Activated T-helper 2 cell treated with anti-CD3 and anti-CD28 coated beads, Interferon-gamma antibody, Interleukin-2, Interleukin-4, amounts not matched to agents 10 μg/mL and 5 μg/mL and 100 μg/mL, durations not matched to agents 14 hours and 24 hours and 36 hours (primary cell): ENCODE results near the gene AHRR. TPM values are rescaled to one million over a fixed set of nuclear protein-coding genes. Genes with fewer than 3 reads are reported as not detected.

Experiments
- DNase-seq: peaks from one replicate; pipeline ENCODE4 v3.0.0; 2021; ENCODE audit warnings: low spot score
- H3K27ac Mint-ChIP-seq: one replicate; pipeline ENCODE4 v1.8.0; 2021; ENCODE audit warnings: mixed read lengths
- H3K27me3 Mint-ChIP-seq: one replicate; pipeline ENCODE4 v1.8.0; 2021; ENCODE audit warnings: low read depth, mixed read lengths
- H3K36me3 Mint-ChIP-seq: one replicate; pipeline ENCODE4 v1.8.0; 2021; ENCODE audit warnings: low read depth, mixed read lengths
- H3K4me1 Mint-ChIP-seq: one replicate; pipeline ENCODE4 v1.8.0; 2021; ENCODE audit warnings: low read depth, mixed read lengths
- H3K4me3 Mint-ChIP-seq: one replicate; pipeline ENCODE4 v1.8.0; 2021; ENCODE audit warnings: low read depth, mild to moderate bottlenecking, moderate library complexity, mixed read lengths
- H3K9me3 Mint-ChIP-seq: one replicate; pipeline ENCODE4 v1.8.0; 2021; ENCODE audit warnings: mixed read lengths
- intact Hi-C: fragments of 100-400 bp; cut with micrococcal nuclease; formaldehyde crosslinking; loops from one replicate; pipeline ENCODE4 v1.15.1; 2023
- total RNA-seq: library from RNA; stranded (reverse); gene quantifications from 2 replicates; pipeline ENCODE4 v1.2.3, GENCODE V29; 2022

The AHRR gene
- total RNA-seq, 1 donor from 2014 or later = 34.9 TPM

DNA sequence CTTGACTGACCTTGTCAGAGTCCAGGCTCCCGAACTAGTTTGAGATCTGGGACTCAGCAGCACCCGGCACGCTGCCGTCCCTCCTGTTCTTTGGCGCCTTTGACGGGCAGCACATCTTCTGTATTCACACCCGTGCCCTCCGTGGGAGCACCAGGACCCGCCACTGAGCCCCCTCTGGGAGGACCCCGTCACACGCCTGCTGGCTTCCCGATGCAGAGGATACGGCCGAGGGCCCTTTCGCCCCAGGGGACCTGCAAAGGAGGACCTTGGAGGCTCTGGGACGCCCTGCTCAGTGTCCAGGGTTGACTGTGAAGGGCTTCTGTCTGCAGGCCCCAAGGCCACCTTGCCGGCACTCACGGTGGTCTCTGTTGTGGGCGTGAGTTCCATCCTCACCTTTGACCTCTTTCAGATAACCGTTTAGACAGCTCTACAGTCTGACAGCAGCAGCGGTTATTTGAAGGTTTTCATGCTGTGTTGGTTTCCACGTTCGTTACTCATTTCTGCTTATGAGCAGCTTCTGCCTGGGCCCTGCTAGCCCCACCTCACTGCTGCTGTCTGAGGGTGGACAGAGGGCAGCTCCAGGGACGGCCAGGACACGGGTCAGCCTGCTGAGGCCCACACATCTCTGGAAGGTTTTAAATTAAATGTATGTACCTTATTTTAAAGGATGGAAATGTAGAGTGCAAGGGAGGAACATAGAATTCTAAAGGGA, 108.9 kb downstream of the AHRR start:
- intact Hi-C loops = no loop called here
- H3K36me3 Mint-ChIP-seq = peaks cover 42% of the 10 kb centered on the region
- no peak for DNase-seq

DNA sequence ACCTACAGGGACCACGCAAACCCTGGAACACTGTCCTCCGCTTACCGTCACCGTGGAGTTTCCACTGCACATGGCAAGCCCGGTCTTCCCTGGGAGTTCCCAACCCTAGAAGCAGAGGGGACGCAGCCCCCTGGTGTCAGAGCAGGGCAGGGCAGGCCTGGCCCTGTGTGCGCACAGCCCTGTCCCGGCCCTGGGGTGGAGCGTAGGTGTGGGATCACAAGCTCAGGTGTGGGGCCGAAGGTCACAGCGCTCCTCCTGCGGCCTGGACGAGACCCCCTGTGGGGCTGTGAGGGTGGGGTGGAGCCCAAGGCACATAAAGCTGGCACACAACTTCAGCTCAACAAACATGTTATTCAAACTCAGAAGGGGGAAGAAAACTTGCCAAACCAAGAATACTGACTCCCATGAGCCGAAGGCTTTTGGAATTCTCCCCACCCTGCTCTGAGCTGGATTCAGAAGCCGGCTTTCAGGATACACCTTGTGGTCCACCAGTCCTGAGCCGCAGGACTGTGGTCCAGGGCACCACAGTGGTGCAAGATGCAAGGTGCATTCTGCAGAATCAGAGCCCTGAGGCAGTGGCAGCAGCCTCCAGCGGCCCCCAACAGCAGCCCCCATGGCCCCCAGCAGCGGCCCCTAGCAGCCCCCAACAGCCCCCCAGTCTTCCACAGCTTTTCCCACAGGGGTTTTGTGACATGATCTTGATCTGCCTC, 109.6 kb downstream of the AHRR start:
- intact Hi-C loops = loop anchor here (1.0 kb wide), 1 partner anchor 114 kb away; no protein-coding TSS in a partner anchor

More for the DNA sequence above, 108.9 kb downstream of the AHRR start:
- no peaks in the 10 kb centered on the region for H3K27me3 Mint-ChIP-seq
- H3K9me3 Mint-ChIP-seq = no peaks in the 10 kb centered on the region
- H3K4me3 Mint-ChIP-seq = no peak overlapping the region
- no peak overlapping the region for H3K27ac Mint-ChIP-seq
- peaks cover 9% of the 10 kb centered on the region for H3K4me1 Mint-ChIP-seq

DNA sequence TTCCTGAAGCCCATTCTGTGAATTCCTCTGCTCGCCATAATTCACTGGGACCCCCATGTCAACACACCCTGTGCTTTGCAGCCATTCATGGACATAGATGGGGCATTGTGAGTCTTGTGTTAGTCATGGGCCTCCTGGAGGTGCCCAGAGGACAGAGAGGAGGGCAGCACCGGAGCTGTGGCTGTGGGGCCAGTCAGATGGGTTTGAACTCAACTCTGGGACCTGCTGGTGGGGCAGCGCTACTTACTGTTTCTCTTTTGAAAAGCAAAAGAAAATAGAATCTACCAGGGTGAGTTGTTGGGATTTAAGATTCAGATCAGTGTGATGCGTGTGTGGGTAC, 110.2 kb downstream of the AHRR start:
- no peak for DNase-seq
- H3K9me3 Mint-ChIP-seq = no peaks in the 10 kb centered on the region
- no peak overlapping the region for H3K27ac Mint-ChIP-seq
- H3K27me3 Mint-ChIP-seq = no peaks in the 10 kb centered on the region
- intact Hi-C loops = loop anchor here (1.0 kb wide), 1 partner anchor 114 kb away; no protein-coding TSS in a partner anchor
- peaks cover 4% of the 10 kb centered on the region for H3K4me1 Mint-ChIP-seq
- peaks cover 33% of the 10 kb centered on the region for H3K36me3 Mint-ChIP-seq
- no peak overlapping the region for H3K4me3 Mint-ChIP-seq

More for the DNA sequence above, 109.6 kb downstream of the AHRR start:
- no peaks in the 10 kb centered on the region for H3K27me3 Mint-ChIP-seq
- no peak overlapping the region for H3K4me3 Mint-ChIP-seq
- H3K4me1 Mint-ChIP-seq = peaks cover 4% of the 10 kb centered on the region
- H3K27ac Mint-ChIP-seq = no peak overlapping the region
- H3K36me3 Mint-ChIP-seq = peaks cover 39% of the 10 kb centered on the region
- no peaks in the 10 kb centered on the region for H3K9me3 Mint-ChIP-seq
- DNase-seq = no peak

DNA sequence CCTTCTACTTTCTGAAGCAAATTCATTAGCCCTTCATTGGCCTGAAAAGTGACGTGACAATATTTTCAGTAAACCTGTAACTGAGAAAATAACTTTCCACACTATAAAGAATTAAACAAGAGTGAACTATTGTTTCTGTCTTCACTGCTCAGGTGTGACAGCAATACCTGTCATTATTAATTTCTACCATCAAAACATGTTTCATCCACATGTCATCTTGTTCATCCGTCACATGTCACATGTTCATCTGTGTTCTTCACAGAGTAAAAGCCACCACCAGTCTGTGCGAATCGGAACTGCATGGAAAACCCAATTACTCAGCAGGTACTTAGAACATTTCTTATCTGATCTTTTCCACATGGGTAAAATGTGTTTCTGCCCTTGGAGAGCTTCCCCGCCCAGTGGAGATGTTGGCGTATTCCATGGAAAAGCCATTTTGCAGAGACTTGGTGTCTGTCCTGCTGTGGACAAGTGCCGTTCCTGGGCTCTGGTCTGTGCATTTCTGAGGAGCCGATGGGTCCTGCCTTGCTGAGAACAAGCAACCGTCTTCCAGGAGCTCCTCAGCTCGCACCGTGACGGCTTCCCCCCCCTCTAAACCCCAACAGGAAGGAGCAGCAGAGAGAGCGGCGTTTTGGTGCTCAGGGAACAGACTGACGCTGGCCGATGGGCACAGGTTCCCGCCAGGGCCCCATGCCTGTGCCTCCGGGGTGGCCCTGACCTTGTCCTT, 110.8 kb downstream of the AHRR start:
- intact Hi-C loops = no loop called here
- peaks cover 4% of the 10 kb centered on the region for H3K4me1 Mint-ChIP-seq
- H3K36me3 Mint-ChIP-seq = peaks cover 30% of the 10 kb centered on the region
- no peak overlapping the region for H3K4me3 Mint-ChIP-seq
- DNase-seq = no peak
- H3K27me3 Mint-ChIP-seq = no peaks in the 10 kb centered on the region
- no peak overlapping the region for H3K27ac Mint-ChIP-seq
- H3K9me3 Mint-ChIP-seq = no peaks in the 10 kb centered on the region

DNA sequence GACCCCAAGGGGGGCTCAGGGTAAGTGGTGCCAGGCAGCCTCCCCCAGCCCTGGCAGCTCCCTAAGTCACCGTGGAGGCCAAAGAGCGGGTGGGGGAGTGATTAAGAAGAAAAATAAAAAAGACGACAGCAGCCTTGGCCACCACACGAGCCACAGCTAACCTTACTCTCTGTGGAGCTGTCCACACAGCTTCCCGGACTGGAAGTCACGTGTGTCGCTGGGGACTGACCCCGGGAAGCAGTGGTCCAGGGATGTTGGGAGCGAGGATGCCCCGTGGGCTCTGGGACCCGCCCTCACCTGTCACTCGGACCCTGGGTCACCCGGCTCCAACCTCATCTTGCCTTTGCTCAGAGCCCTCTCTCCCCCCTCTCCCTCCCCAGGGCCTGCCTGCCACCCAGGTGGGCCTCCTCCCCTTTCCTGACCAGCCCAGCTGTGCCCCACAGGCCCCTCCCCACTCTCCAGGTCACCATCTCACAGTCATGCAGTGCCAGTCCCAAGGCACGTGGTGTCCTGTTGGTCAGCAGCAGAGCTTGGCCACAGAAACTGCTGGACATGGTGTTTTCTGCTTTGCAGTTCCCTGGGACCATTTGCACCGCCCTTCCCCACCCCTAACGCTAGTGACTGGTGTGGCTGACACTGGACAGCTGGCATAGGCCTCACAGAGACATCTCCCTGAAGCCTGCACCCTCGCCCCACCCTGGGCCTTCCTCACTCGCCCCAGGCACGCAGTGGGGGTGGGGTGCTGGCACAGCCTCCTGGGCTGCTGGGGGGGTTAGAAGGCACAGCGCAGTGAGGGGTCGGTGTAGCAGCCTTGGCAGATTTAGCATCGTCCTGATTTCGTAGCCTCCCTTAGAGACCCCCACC, 111.6 kb downstream of the AHRR start:
- no peaks in the 10 kb centered on the region for H3K9me3 Mint-ChIP-seq
- DNase-seq = no peak
- H3K27me3 Mint-ChIP-seq = no peaks in the 10 kb centered on the region

DNA sequence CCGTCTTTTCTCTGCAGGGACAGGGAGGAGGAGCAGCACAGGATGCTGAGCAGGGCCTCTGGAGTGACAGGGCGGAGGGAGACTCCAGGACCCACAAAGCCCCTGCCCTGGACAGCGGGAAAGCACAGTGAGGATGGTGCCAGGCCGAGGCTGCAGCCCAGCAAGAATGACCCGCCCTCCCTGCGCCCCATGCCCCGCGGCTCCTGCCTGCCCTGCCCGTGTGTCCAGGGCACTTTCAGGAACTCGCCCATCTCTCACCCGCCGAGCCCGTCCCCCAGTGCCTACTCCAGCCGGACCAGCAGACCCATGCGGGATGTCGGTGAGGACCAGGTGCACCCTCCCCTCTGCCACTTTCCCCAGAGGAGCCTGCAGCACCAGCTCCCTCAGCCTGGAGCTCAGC, 112.3 kb downstream of the AHRR start:
- peaks cover 20% of the 10 kb centered on the region for H3K36me3 Mint-ChIP-seq
- peaks cover 4% of the 10 kb centered on the region for H3K4me1 Mint-ChIP-seq
- intact Hi-C loops = no loop called here
- H3K9me3 Mint-ChIP-seq = no peaks in the 10 kb centered on the region
- H3K4me3 Mint-ChIP-seq = no peak overlapping the region
- no peak overlapping the region for H3K27ac Mint-ChIP-seq
- no peaks in the 10 kb centered on the region for H3K27me3 Mint-ChIP-seq
- no peak for DNase-seq

More for the DNA sequence above, 111.6 kb downstream of the AHRR start:
- no peak overlapping the region for H3K27ac Mint-ChIP-seq
- intact Hi-C loops = no loop called here
- H3K36me3 Mint-ChIP-seq = peaks cover 25% of the 10 kb centered on the region
- H3K4me3 Mint-ChIP-seq = no peak overlapping the region
- H3K4me1 Mint-ChIP-seq = peaks cover 4% of the 10 kb centered on the region

DNA sequence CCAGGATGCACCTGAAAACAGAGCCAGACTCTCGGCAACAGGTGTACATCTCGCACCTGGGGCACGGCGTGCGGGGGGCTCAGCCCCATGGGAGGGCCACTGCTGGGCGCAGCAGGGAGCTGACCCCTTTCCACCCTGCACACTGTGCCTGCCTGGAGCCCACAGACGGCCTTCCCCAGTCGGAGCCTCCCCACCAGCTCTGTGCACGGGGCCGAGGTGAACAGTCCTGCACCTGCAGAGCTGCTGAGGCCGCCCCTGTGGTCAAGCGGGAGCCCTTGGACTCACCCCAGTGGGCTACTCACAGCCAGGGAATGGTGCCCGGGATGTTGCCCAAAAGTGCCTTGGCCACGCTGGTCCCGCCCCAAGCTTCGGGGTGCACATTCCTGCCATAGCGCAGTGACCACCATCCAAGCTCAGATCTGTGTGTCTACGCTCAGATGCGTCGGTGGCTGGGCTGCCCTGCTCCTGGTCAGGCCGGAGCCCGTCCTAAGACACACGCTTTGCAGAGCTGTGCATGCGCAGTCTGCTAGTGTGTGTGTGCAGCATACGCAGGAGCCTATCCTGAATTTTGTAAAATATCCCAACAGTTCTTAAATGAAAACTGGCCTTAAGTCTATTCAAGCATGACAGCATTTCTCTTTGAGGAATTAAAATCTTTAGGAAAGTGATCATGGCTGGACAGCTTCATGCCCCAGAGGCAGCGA, 113.1 kb downstream of the AHRR start:
- Mint-ChIP-seq H3K27me3 (no peaks in the 10 kb centered on the region), H3K27ac (no peak overlapping the region), H3K9me3 (no peaks in the 10 kb centered on the region), H3K36me3 (peaks cover 17% of the 10 kb centered on the region), H3K4me1 (peaks cover 4% of the 10 kb centered on the region), H3K4me3 (no peak overlapping the region)
- intact Hi-C loops = no loop called here
- DNase-seq = no peak

DNA sequence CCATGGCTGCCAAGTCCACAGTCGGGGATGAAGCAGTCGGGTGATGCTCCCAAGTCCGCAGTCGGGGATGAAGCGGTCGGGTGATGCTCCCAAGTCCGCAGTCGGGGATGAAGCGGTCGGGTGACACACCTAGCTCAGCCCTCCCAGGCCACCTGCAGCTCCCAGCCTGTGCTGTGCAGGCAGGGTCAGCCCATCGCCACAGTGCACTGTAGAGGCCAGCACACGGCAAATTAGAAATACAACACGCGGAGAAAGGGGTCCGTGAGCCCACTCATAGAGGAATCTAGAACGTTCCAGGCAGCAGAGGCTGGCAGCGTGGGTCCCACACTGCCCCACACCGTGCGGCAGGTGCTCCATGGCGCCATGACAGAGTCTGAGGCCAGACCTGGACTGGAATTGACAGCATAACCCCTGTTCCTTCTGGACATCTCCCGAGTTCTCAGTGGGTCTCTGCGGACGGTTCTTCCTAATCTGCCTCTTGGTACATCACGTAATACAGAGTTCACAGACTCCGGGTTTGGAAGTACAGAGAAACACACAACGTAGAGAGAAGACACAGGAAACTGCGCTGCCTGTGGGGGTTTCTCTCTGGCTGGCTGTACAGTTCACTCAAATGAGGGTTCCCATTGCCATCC, 113.8 kb downstream of the AHRR start:
- Mint-ChIP-seq H3K4me1 (peaks cover 4% of the 10 kb centered on the region), H3K9me3 (no peaks in the 10 kb centered on the region), H3K4me3 (no peak overlapping the region), H3K27ac (no peak overlapping the region), H3K27me3 (no peaks in the 10 kb centered on the region), H3K36me3 (peaks cover 13% of the 10 kb centered on the region)
- intact Hi-C loops = no loop called here
- DNase-seq = no peak

DNA sequence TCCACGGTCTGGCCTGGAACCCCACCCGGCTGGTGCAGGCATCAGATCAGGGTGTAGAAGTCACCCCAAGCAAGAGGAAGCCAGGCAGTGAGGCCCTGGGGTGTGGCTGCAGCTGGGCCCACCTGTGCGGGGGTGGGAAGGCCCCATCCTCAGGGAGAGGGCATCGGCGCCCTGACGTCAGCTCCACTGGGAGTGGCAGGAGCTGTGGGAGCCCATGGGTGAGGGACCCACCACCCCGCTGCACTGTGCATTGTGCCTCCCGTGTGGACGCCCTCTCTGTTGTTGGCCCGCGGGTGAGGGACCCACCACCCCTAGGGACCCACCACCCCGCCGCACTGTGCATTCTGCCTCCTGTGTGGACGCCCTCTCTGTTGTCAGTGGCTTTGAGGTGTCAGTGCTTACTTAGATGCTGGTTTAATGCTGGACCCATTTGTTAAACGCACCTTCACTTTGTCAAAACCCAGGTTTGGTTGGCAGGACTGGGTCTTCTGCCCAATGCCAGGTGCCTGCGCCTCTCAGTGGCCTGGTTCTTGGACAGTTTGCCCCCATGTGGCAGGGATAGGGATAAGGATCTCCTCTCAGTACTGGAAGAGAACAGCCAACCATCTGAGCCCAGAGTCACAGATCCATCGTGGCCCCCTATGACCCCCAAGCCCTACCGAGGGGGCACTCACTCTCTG, 114.6 kb downstream of the AHRR start:
- intact Hi-C loops = no loop called here
- H3K9me3 Mint-ChIP-seq = no peaks in the 10 kb centered on the region

DNA sequence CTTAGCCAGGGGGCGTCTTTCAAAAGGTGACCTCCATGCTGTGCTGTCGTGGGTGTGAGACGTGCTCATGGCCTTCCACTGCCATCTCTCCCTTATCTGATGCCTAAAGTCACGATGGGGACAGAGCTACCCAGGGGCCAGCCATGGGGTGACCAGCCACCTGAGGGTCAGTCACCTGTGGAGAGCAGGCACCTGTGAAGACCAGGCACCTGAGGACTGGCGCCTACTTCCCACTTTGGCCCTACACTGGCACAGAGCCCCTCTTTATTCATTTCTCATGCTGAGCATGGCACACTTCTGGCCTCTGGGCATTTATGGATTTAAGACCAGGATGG, 115.1 kb downstream of the AHRR start:
- H3K27ac Mint-ChIP-seq = no peak overlapping the region
- no peaks in the 10 kb centered on the region for H3K27me3 Mint-ChIP-seq
- no peak overlapping the region for H3K4me3 Mint-ChIP-seq
- intact Hi-C loops = no loop called here
- H3K9me3 Mint-ChIP-seq = no peaks in the 10 kb centered on the region
- peaks cover 9% of the 10 kb centered on the region for H3K36me3 Mint-ChIP-seq
- DNase-seq = no peak
- H3K4me1 Mint-ChIP-seq = peaks cover 6% of the 10 kb centered on the region

More for the DNA sequence above, 114.6 kb downstream of the AHRR start:
- Mint-ChIP-seq H3K4me1 (peaks cover 7% of the 10 kb centered on the region), H3K27me3 (no peaks in the 10 kb centered on the region), H3K36me3 (peaks cover 10% of the 10 kb centered on the region), H3K4me3 (no peak overlapping the region), H3K27ac (no peak overlapping the region)
- DNase-seq = no peak

DNA sequence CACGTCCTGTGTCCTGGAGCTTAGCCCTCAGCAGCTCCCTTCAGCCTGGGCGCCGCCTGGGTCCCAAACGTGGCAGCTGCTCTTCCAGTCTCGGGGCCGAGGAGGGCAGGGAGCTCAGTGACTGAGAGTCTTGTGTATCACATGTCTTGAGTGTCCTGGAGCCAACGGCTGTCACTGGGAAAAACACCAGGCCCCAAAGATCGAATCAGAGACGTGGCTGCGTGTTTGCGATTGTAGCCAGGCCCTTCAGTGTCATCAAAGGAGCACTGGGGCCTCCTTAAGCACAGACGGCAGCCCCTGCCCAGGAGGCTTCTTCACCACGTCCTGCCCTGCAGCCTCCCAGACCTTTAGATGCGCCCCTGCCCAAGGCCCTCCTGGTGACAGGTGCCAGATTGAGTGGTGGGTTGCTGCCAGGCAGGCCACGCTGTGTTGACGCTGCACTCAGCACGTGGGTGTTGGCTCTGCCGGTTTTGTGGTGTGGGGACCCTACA, 115.8 kb downstream of the AHRR start:
- intact Hi-C loops = no loop called here
- no peak overlapping the region for H3K27ac Mint-ChIP-seq
- no peaks in the 10 kb centered on the region for H3K27me3 Mint-ChIP-seq
- H3K9me3 Mint-ChIP-seq = no peaks in the 10 kb centered on the region
- no peak for DNase-seq
- H3K4me1 Mint-ChIP-seq = peaks cover 10% of the 10 kb centered on the region
- peaks cover 3% of the 10 kb centered on the region for H3K36me3 Mint-ChIP-seq
- H3K4me3 Mint-ChIP-seq = no peak overlapping the region
